Hematopoietic multipotent progenitor cell (in vitro differentiated cells): Measurements from ENCODE around the gene SYNGR1. TPM values are rescaled to one million over a fixed set of nuclear protein-coding genes. Genes with fewer than 3 reads are reported as not detected.
"Not testable (repeated sequence)": the region's sequence is repeated elsewhere in the genome, so short reads cannot be mapped to it uniquely, and the experiment has no call there.

ENCODE experiments used
- DNase-seq, 3 donors: peaks; one replicate each; pipeline ENCODE4 v3.0.0-alpha.2; 2011 to 2015; ENCODE audit warnings: low read depth in 2 of 3, low spot score in 2 of 3
- total RNA-seq: library from RNA; depleted of rRNA; stranded (reverse); fragments of >200 nt; gene quantifications from one replicate; pipeline ENCODE4 v1.2.3, GENCODE V29; 2012

Gene SYNGR1
- total RNA-seq, 1 donor: 92.9 TPM

DNA sequence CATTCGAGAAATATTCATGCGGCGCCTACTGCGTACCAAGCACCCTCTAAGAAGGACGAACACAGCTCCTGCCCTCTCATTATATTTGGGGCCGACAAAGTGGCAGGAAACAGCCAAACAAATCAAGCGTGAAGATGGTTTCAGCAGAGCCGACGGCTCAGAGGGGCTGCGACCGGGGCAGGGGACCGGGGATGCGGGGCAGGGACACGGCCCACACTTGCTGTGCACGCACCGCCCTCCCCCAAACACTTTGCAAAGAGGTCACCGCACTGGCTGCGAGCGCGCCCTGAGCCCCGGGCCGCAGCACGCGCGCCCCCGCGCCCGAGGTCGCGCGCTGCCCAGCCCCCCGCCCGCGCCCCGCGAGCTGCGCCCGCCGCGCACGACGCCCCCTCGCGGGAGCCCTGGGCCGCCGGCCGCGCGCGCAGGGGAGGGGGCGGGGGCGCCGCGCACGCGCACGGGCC lies 255 bp upstream of the SYNGR1 start:
- DNase-seq: peak in 2 of 3 donors; percentile 67

GRCh38 chr22:39350757-39351688 lies 1.2 kb downstream of the SYNGR1 start:
- no peak for DNase-seq

DNA sequence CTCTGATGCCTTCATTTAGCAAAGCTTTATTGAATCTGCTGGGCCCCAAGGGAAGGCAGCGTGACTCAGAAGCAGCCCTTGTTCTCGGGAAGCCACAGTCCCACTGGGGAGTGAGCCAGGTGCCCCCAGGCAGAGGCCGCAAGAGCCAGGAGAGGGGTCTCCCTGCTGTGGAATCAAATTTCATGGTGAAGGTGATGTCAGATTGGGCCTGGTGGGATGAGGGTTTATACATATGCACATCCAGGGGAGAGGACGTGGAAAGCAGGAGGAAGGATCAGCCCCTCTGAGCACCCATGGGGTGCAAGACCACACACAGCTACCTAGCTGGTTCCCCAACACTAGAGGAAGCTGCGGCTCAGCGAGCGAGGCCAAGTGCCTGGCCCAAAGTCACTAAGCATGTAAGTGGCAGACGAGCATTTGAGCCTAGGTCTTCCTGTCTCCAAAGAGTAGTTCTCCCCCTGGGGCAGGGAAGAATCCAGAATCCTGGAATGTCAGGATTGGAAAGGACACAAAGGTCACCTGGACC lies 2.0 kb downstream of the SYNGR1 start:
- DNase-seq: peak in 2 of 3 donors; percentile 64 to 71

GRCh38 chr22:39352306-39352891 lies 2.6 kb downstream of the SYNGR1 start:
- DNase-seq: no peak

DNA sequence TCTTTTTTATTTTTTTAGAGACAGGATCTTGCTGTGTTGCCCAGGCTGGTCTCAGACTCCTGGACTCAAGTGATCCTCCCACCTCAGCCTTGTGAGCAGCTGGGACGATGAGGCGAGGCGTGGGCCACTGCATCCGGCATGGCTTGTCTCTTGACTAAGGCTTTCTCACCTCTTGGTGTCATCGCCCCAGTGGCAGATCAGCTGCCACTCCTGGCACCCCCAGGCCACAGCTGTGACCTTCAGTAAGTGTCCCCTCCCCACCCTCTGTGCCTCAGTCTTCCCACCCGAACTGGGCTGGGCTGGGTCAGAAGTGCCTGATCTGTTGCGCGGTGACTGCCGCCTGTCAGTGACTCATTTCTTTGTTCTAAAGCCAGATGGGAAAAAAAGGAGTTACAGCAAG lies 3.6 kb downstream of the SYNGR1 start:
- no peak for DNase-seq

DNA sequence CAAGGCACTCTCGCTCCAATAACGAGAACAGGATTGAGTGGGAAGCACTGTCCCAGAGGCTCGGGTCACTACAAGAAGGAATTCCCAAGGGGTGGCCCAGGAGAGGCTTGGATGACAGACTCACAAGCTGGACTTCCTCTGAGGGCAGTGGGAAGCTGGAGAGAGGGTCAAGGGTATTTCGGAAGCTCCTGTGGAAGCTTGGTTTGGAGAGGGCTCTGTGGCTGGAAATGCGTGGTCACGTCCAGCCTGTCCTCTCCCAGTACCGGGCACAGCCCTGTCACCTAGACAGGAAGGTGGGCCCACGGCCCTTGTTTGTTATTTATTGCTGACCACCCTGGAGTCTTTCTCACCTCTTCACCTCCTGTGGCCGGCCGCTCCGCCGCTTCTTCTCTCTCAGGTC lies 5.3 kb downstream of the SYNGR1 start:
- DNase-seq: no peak

DNA sequence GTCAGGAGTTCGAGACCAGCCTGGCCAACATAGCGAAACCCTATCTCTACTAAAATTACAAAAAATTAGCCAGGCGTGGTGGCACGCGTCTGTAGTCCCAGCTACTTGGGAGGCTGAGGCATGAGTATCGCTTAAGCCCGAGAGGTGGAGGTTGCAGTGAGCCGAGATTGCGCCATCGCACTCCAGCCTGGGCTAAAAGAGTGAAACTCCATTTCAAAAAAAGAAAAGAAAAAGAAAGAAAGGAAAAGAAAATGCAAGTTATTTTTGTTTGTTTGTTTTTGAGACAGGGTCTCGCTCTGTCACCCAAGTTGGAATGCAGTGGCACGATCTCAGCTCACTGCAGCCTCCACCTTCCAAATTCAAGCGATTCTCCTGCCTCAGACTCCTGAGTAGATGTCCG lies 6.0 kb downstream of the SYNGR1 start:
- DNase-seq: not testable (repeated sequence)

DNA sequence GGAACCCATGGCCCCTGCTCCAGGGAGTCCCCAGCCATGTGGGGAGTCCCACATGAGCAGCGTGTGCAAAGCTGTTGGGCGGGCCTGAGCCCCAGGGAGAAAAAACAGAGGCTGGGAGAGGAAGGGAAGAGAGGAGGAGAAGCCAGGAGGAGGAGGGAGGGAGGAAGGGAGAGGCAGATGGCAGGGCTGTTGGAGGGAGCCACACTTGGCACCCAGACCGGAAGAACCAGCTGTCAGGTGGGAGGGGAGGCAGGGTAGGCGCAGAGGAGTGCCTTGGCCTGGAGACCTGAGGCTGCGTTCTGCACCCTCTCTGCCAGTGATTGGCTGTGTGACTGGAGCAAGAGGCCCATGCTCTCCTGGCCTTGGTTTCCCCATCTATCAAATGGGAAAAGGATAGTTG lies 6.7 kb downstream of the SYNGR1 start:
- DNase-seq: no peak

DNA sequence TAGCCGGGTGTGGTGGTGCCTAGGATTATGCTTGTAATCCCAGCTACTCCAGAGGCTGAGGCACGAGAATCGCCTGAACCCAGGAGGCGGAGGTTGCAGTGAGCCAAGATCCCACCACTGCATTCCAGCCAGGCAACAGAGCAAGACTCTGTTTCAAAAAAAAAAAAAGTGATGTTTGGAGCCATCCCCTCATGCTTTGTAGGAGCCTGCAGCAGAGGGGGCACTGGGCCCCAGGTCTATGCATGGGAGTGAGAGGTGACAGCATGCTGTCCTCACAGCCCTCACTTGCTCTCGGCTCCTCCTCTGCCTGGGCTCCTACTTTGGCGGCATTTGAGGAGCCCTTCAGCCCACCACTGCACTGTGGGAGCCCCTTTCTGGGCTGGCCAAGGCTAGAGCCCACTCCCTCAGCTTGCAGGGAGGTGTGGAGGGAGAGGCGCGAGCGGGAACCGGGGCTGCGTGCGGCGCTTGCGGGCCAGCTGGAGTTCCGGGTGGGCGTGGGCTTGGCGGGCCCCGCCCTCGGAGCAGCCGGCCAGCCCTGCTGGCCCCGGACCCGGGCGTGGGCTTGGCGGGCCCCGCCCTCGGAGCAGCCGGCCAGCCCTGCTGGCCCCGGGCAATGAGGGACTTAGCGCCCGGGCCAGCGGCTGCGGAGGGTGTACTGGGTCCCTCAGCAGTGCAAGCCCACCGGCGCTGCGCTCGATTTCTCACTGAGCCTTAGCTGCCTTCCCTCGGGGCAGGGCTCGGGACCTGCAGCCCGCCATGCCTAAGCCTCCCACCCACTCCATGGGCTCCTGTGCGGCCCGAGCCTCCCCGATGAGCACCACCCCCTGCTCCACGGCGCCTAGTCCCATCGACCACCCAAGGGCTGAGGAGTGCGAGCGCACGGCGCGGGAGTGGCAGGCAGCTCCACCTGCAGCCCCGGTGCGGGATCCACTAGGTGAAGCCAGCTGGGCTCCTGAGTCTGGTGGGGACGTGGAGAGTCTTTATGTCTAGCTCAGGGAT lies 7.6 kb downstream of the SYNGR1 start:
- not testable (repeated sequence) for DNase-seq

DNA sequence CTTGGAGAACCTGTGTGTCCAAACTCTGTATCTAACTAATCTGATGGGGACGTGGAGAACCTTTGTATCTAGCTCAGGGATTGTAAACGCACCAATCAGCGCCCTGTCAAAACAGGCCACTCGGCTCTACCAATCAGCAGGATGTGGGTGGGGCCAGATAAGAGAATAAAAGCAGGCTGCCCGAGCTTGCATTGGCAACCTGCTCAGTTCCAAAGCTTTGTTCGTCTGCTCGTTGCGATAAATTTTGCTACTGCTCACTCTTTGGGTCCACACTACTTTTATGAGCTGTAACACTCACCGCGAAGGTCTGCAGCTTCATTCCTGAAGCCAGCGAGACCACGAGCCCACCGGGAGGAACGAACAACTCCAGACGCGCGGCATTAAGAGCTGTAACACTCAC lies 8.4 kb downstream of the SYNGR1 start:
- not testable (repeated sequence) for DNase-seq

DNA sequence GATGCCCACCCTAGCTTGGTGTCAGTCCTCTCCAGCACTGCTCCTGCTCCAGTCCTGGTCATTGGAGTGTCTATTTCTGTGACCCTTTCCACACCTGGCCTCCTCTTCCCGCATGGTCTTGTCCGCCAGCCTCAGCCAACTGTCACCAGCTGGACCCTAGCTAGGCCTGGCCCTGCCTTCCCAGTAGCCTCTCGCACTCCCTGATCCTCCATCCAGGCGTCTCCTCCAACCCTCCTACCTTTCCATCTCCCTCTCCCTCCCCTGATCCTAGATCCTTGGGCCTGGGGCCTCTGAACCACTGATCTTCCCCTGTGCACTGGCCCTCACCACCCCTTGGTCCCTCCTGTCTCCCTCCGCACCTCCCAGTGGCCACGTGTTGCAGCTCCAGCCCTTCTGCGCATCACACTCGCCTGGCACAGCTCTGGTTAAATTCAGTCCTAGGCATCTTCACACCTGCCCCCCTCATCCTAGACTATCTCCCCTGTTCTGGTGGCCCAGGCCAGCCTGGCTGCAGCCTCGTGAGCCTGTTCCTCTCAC lies 9.9 kb downstream of the SYNGR1 start:
- no peak for DNase-seq

- DNase-seq: no peak
Measured at GRCh38 chr22:39360242-39360641, 10.5 kb downstream of the SYNGR1 start.

DNA sequence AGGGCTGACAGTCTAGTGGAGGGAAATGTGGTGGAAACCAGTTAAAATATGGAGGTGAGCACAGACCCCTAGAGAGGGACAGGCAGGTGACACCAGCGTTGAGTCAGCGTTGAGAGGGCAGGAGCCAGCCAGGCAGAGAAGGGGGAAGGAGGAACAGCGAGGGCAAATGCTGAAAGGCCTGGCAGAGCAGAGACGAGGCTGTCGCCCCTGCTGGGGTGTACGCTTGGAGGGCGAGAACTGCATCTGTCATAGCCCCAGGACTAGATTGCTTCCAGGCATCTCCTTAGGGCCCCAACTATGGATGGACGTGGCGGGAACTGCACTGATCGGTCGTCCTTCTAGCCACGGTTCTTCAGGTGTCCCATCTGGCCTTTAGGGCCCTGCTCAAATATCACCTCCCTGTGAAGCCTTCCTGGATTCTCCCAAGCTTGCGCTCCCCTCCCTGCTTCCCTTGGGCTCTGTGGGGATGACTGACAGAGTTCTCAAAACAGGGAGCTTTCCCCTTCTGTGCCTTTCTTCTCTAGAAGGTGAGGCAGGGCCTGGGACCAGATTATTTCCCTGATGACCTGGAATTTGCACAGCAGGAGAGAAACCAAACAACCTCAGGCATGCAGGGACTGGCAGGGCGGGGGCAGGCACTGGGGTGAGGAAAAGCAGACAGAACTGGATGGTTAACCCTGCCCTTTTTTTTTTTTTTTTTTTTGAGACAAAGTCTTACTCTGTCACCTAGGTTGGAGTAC lies 11.1 kb downstream of the SYNGR1 start:
- no peak for DNase-seq

DNA sequence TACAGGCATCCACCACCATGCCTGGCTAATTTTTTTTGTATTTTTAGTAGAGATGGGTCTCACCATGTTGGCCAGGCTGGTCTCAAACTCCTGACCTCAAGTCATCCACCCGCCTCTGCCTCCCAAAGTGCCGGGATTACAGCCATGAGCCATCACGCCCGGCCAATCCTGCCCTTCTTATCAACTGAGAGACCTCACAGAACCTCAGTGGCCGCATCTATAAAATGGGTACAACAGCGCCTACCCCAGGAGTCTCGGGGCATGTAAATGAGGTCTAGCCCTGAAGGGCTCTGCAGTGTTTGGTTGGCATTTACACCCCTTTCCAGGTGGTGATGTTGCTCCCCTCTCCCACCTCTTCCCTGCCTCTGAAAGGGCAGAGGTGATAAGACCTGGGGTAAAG lies 11.7 kb downstream of the SYNGR1 start:
- DNase-seq: no peak

DNA sequence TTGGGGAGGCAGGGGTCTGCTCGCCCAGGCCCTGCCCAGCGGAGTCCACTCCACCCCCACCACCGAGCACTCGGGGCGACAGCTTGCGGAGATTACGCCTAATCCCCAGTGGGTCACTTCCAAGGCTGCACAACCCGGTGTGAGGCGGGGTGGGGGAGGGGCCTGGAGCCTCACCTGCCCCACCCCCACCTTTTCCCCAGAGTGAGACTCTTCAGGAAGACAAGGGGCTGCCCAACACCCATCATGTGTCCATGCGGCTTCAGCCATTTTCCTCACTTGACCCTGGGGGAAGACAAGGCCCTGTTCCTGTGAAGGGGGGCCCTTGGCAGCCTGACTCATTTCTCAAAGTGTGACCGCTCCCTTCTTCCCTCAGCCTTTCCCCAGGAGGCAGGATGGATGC lies 12.5 kb downstream of the SYNGR1 start:
- DNase-seq: no peak

DNA sequence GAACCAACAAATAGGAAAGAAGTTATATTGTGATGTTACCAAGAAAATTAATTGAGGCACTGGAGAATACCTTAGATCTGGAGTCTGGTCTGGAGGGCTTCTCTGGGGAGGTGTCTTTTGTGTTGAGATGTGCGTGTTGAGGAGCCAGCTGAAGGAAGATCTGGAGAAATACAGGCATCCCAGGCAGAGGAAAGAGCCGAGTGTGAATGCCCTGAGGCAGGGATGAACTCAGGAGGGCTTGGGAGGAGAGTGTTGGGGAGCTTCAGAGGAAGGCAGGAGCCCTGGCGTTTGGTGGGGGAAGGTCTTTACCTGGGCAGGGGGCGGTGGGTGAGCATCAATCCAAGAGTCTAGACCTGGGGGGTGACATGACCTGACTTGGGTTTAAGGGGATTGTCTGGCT lies 13.1 kb downstream of the SYNGR1 start:
- no peak for DNase-seq

- DNase-seq: peak in 2 of 3 donors; percentile 22 to 40
Measured at GRCh38 chr22:39363751-39364515, 14.1 kb downstream of the SYNGR1 start.

GRCh38 chr22:39364714-39365491 lies 15.1 kb downstream of the SYNGR1 start:
- no peak for DNase-seq
